ENCODE results near the gene PLCH1. TPM values are rescaled to one million over a fixed set of nuclear protein-coding genes. Genes with fewer than 3 reads are reported as not detected.

Gene PLCH1
- total RNA-seq, 6 experiments from 2014 or later = not detected

GRCh38 chr3:155604967-155605366 is 139.9 kb downstream of the PLCH1 start:
- no peaks in the 10 kb centered on the region; the same call in 1 of the 2 replicates for H3K27me3 Mint-ChIP-seq (ENCODE audit: insufficient read depth)
- H3K4me3 Mint-ChIP-seq = no peak overlapping the region
- TF ChIP-seq, protein P1, sequence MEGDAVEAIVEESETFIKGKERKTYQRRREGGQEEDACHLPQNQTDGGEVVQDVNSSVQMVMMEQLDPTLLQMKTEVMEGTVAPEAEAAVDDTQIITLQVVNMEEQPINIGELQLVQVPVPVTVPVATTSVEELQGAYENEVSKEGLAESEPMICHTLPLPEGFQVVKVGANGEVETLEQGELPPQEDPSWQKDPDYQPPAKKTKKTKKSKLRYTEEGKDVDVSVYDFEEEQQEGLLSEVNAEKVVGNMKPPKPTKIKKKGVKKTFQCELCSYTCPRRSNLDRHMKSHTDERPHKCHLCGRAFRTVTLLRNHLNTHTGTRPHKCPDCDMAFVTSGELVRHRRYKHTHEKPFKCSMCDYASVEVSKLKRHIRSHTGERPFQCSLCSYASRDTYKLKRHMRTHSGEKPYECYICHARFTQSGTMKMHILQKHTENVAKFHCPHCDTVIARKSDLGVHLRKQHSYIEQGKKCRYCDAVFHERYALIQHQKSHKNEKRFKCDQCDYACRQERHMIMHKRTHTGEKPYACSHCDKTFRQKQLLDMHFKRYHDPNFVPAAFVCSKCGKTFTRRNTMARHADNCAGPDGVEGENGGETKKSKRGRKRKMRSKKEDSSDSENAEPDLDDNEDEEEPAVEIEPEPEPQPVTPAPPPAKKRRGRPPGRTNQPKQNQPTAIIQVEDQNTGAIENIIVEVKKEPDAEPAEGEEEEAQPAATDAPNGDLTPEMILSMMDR (IDR thresholded peaks at IDR 0.05) = no peak
- no peak overlapping the region for H3K27ac Mint-ChIP-seq
- no peaks in the 10 kb centered on the region for H3K36me3 Mint-ChIP-seq (ENCODE audit: low read depth)
- no peaks in the 10 kb centered on the region; the same call in 1 of the 2 replicates for H3K4me1 Mint-ChIP-seq (ENCODE audit: low read depth)
- H3K9me3 Mint-ChIP-seq = peaks cover 8% of the 10 kb centered on the region; the same call in 1 of the 2 replicates
- no peak for DNase-seq

DNA sequence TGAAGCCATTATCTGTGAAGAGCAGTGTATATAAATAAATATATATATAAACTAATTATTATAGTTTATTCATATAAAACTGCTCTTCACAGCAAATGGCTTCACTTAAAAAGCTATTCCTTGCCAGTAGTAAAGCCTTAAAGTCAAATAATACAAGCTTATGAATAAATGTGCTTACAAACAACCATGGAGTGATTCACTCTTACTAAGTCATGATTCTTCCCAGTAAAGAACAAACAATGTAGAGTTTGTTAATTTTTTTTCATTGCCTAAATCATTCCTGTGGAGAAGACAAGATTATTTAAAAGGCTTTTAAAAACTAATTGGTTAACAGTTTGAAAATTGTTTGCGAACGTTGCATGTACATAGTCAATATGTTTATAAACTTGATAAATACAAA is 140.7 kb downstream of the PLCH1 start:
- Mint-ChIP-seq H3K4me1 (ENCODE audit: low read depth) (no peaks in the 10 kb centered on the region; the same call in 1 of the 2 replicates), H3K27ac (no peak overlapping the region), H3K4me3 (no peak overlapping the region), H3K36me3 (ENCODE audit: low read depth) (no peaks in the 10 kb centered on the region), H3K27me3 (ENCODE audit: insufficient read depth) (no peaks in the 10 kb centered on the region; the same call in 1 of the 2 replicates), H3K9me3 (peaks cover 5% of the 10 kb centered on the region; the same call in 1 of the 2 replicates)
- no peak for DNase-seq
- TF ChIP-seq, protein P1 (IDR thresholded peaks at IDR 0.05) = no peak

GRCh38 chr3:155603302-155603701 is 141.6 kb downstream of the PLCH1 start:
- TF ChIP-seq, protein P1 (IDR thresholded peaks at IDR 0.05) = no peak
- H3K27me3 Mint-ChIP-seq (ENCODE audit: insufficient read depth) = no peaks in the 10 kb centered on the region; the same call in 1 of the 2 replicates
- no peaks in the 10 kb centered on the region for H3K9me3 Mint-ChIP-seq
- H3K4me3 Mint-ChIP-seq = no peak overlapping the region
- H3K36me3 Mint-ChIP-seq (ENCODE audit: low read depth) = no peaks in the 10 kb centered on the region
- no peak overlapping the region for H3K27ac Mint-ChIP-seq
- no peak for DNase-seq
- no peaks in the 10 kb centered on the region; the same call in 1 of the 2 replicates for H3K4me1 Mint-ChIP-seq (ENCODE audit: low read depth)

DNA sequence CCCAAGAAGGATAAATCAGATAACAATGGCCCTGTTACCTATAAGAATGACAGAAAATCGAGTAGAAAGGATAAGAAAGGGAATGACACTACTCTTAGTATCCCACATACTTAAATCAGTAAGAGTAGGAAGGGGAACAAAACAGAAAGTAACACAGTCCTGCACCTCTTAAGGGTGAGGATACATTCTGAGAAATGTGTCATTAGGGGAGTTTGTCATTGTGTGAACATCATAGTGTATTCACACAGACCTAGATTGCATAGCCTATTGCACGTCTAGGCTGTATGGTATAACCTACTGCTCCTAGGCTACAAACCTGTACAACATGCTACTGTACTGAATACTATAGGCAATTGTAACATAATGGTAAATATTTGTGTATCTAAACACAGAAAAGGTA is 142.6 kb downstream of the PLCH1 start:
- no peak overlapping the region for H3K4me3 Mint-ChIP-seq

GRCh38 chr3:155598671-155599070 is 146.2 kb downstream of the PLCH1 start:
- TF ChIP-seq, protein P1 (IDR thresholded peaks at IDR 0.05) = no peak
- H3K27me3 Mint-ChIP-seq (ENCODE audit: insufficient read depth) = no peaks in the 10 kb centered on the region; the same call in 1 of the 2 replicates
- no peak for DNase-seq
- no peak overlapping the region for H3K27ac Mint-ChIP-seq
- no peaks in the 10 kb centered on the region for H3K9me3 Mint-ChIP-seq
- H3K36me3 Mint-ChIP-seq (ENCODE audit: low read depth) = no peaks in the 10 kb centered on the region
- H3K4me3 Mint-ChIP-seq = no peak overlapping the region
- no peaks in the 10 kb centered on the region for H3K4me1 Mint-ChIP-seq (ENCODE audit: low read depth)

More for the DNA sequence above, 142.6 kb downstream of the PLCH1 start:
- TF ChIP-seq, protein P1 (IDR thresholded peaks at IDR 0.05) = no peak
- DNase-seq = no peak
- Mint-ChIP-seq H3K27me3 (ENCODE audit: insufficient read depth) (no peaks in the 10 kb centered on the region; the same call in 1 of the 2 replicates), H3K27ac (no peak overlapping the region), H3K9me3 (no peaks in the 10 kb centered on the region), H3K4me1 (ENCODE audit: low read depth) (no peaks in the 10 kb centered on the region; the same call in 1 of the 2 replicates), H3K36me3 (ENCODE audit: low read depth) (no peaks in the 10 kb centered on the region)

Data from HFFc6 (cell line).